Nasal cavity respiratory epithelium epithelial cell of viscerocranial mucosa (primary cell): ENCODE results near the gene KRTAP19-6. TPM values are rescaled to one million over a fixed set of nuclear protein-coding genes. Genes with fewer than 3 reads are reported as not detected.

ENCODE experiments used
- total RNA-seq: library from RNA; depleted of rRNA; stranded (reverse); fragments of >200 nt; gene quantifications from 2 replicates; pipeline ENCODE4 v1.2.3, GENCODE V29; 2014

Gene KRTAP19-6
- total RNA-seq, result not detected in 2 replicates

GRCh38 chr21:30541764-30542163 lies at the start of gene KRTAP19-6:
Gene KRTAP19-6 (minus strand): TSS chr21:30541864. CDS start chr21:30541833, 31 bp downstream.

GRCh38 chr21:30590297-30590696 lies 48.6 kb upstream of the KRTAP19-6 start, which contains the start of gene KRTAP22-2:
Gene KRTAP22-2 (minus strand): TSS chr21:30590397.

GRCh38 chr21:30561264-30561895 lies 19.7 kb upstream of the KRTAP19-6 start, which contains the start of gene KRTAP19-7:
Gene KRTAP19-7 (minus strand): TSS chr21:30561314. CDS start chr21:30561289, 25 bp downstream.

GRCh38 chr21:30502041-30502440 lies 39.6 kb downstream of the KRTAP19-6 start, which contains the start of gene KRTAP19-5:
Gene KRTAP19-5 (minus strand): TSS chr21:30502141. CDS start chr21:30502090, 51 bp downstream.

GRCh38 chr21:30497065-30497464 lies 44.6 kb downstream of the KRTAP19-6 start, which contains the start of gene KRTAP19-4:
Gene KRTAP19-4 (minus strand): TSS chr21:30497165. CDS start chr21:30497110, 55 bp downstream.

GRCh38 chr21:30491963-30492428 lies 49.7 kb downstream of the KRTAP19-6 start, which contains the start of gene KRTAP19-3:
Gene KRTAP19-3 (minus strand): TSS chr21:30492013. CDS start chr21:30491957, 56 bp downstream.

Other genes with a start within 250 kb of the KRTAP19-6 start
- gene KRTAP26-1, start 221.5 kb downstream of the KRTAP19-6 start, total RNA-seq, result not detected in 2 replicates
- not detected in 2 replicates for gene KRTAP27-1, start 204.2 kb downstream of the KRTAP19-6 start, total RNA-seq
- not detected in 2 replicates for gene KRTAP23-1, start 193.3 kb downstream of the KRTAP19-6 start, total RNA-seq
- gene KRTAP13-2, start 169.6 kb downstream of the KRTAP19-6 start, total RNA-seq, result not detected in 2 replicates
- not detected in 2 replicates for gene KRTAP13-1, start 145.8 kb downstream of the KRTAP19-6 start, total RNA-seq
- not detected in 2 replicates for gene KRTAP13-3, start 115.9 kb downstream of the KRTAP19-6 start, total RNA-seq
- gene KRTAP13-4, start 111.6 kb downstream of the KRTAP19-6 start, total RNA-seq, result not detected in 2 replicates
- not detected in 2 replicates for gene KRTAP15-1, start 101.6 kb downstream of the KRTAP19-6 start, total RNA-seq
- not detected in 2 replicates for gene KRTAP19-1, start 61.5 kb downstream of the KRTAP19-6 start, total RNA-seq
- gene KRTAP19-2, start 54.4 kb downstream of the KRTAP19-6 start, total RNA-seq, result not detected in 2 replicates
- not detected in 2 replicates for gene KRTAP19-3, start 49.9 kb downstream of the KRTAP19-6 start, total RNA-seq
- gene KRTAP19-4, start 44.7 kb downstream of the KRTAP19-6 start, total RNA-seq, result not detected in 2 replicates
- gene KRTAP19-5, start 39.7 kb downstream of the KRTAP19-6 start, total RNA-seq, result not detected in 2 replicates
- not detected in 2 replicates for gene KRTAP19-7, start 19.4 kb upstream of the KRTAP19-6 start, total RNA-seq
- gene KRTAP22-2, start 48.5 kb upstream of the KRTAP19-6 start, total RNA-seq, result not detected in 2 replicates
- gene KRTAP6-3, start 50.6 kb upstream of the KRTAP19-6 start, total RNA-seq, result not detected in 2 replicates
- not detected in 2 replicates for gene KRTAP6-2, start 57.0 kb upstream of the KRTAP19-6 start, total RNA-seq
- not detected in 2 replicates for gene KRTAP22-1, start 59.2 kb upstream of the KRTAP19-6 start, total RNA-seq
- not detected in 2 replicates for gene KRTAP6-1, start 72.1 kb upstream of the KRTAP19-6 start, total RNA-seq
- gene KRTAP20-1, start 74.6 kb upstream of the KRTAP19-6 start, total RNA-seq, result not detected in 2 replicates
- not detected in 2 replicates for gene KRTAP20-4, start 78.8 kb upstream of the KRTAP19-6 start, total RNA-seq
- gene KRTAP20-2, start 93.3 kb upstream of the KRTAP19-6 start, total RNA-seq, result not detected in 2 replicates
- not detected in 2 replicates for gene KRTAP20-3, start 101.0 kb upstream of the KRTAP19-6 start, total RNA-seq
- gene KRTAP21-3, start 176.9 kb upstream of the KRTAP19-6 start, total RNA-seq, result not detected in 2 replicates
- gene KRTAP21-2, start 205.4 kb upstream of the KRTAP19-6 start, total RNA-seq, result not detected in 2 replicates
- not detected in 2 replicates for gene KRTAP21-1, start 213.6 kb upstream of the KRTAP19-6 start, total RNA-seq